ENCODE data around the gene MOSPD3. TPM values are rescaled to one million over a fixed set of nuclear protein-coding genes. Genes with fewer than 3 reads are reported as not detected.
A peak's percentile ranks its signal among the peaks of the same experiment; 100 is the strongest.
"Not testable (repeated sequence)": the region's sequence is repeated elsewhere in the genome, so short reads cannot be mapped to it uniquely, and the experiment has no call there.

Gene MOSPD3, protein sequence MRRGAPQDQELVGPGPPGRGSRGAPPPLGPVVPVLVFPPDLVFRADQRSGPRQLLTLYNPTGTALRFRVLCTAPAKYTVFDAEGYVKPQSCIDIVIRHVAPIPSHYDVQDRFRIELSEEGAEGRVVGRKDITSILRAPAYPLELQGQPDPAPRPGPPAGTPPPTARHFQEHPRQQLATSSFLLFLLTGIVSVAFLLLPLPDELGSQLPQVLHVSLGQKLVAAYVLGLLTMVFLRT
- 10 to 100 TPM; 11.0 to 13.3 TPM for total RNA-seq
- long read RNA-seq, partial matches to known transcripts: 0 of 1 reads
- long read RNA-seq, other reads (novel, unspliced or antisense): 0 of 1 reads

DNA sequence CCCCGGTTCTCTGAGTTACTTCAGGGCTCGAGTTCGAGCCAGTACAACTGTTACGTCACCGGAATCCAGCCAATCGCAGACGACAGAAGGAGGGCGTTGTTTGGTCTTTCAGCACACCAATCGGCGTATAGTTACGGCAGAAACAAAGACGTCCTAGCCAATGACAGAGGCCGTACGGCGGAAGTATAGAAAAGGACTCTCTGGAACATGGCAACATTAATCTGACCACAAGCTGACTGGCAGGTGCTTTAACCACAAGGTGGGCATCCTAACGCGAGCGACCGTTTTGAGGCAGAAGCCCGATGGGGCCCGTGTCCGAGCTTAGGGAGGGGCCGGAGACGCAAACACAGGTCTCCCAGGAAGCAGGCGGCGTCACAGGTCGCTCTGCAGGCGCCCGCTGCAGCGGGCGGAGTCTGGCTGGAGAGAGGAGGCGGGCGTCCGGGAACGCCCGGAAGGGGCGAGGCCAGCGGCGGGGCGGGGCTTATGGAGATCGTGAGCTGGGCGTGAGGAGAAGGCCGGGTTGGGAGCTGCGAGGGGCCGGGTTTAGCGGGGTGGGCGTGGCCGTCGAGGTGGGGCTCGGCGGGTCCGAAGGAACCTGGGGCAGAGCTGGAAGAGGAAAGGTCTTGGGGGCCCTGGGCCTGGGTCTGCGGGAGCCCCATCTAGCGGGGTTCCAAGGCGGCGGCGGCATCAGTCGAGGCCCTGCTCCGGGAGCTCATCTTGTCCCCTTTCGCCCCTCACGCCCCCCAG lies at the start of gene MOSPD3:
TSS of gene MOSPD3 (plus strand) at position 558 of the 747 bp plus-strand sequence. CDS start 252 bp downstream, outside the sequence.
- DNase-seq: peak; percentile 98
- ATAC-seq: peak; percentile 98 to 99
- intact Hi-C loops (cut with DNase I): loop anchor here in 1 of 2 donors (5.0 kb wide), 1 partner anchor 65 kb away; no protein-coding TSS in a partner anchor

DNA sequence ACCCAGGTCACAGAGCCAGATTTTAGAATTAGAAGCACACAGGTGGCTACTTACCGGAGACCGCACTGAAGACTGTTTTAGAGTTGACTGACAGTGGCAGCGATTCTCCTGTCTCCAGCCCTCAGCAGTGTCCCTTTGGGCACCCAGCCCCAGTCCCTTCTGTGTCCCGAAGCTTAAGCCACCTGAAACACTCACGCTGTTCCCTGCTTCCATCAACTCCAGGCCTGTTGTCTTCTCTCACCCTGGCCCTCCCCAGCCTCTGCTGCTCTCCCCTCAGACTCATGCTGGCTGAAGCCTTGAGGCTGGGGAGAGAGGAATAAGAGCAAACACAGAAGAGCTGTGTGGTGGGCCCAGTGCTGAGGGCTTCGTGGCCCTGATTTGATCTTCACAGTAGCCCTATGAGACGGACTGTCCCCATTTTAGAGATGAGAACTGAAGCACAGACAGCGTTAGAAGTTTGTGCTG lies 49.2 kb upstream of the MOSPD3 start:
- DNase-seq (no peak), ATAC-seq (no peak)
- intact Hi-C loops (cut with DNase I): loop anchor here (5.0 kb wide), 2 partner anchors 91 to 129 kb away; partner anchors contain the start of gene GIGYF1 (in 1 of the 2)

DNA sequence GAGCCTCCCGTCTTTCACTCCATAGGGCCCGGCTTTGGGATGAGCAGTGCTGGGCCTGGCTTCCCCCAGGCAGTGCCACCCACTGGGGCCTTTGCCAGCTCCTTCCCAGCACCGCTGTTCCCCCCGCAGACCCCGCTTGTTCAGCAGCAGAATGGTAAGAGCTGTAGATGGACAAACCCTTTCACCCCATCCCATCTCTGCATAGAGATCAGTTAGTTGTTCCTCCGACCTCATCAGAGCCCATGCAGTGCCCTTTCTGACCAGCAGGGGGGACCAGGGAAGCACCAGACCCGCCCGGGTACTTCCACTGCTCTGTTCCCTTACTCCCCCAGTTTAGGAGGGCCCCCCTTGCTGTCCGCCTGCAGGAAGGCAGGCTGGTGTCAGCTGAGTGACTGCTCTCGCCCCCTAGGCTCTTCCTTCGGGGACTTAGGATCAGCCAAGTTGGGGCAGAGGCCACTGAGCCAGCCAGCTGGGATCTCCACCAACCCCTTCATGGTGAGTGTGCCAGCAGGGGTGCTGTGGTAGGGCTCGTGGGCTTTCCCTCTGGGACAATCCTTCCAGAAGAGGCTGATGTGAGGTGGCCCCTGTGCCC lies 48.4 kb upstream of the MOSPD3 start:
- DNase-seq (peak; percentile 86), ATAC-seq (peak; percentile 62 to 70)
- intact Hi-C loops (cut with DNase I): loop anchor here (5.0 kb wide), 2 partner anchors 92 to 128 kb away; partner anchors contain the start of gene GIGYF1 (in 1 of the 2)

DNA sequence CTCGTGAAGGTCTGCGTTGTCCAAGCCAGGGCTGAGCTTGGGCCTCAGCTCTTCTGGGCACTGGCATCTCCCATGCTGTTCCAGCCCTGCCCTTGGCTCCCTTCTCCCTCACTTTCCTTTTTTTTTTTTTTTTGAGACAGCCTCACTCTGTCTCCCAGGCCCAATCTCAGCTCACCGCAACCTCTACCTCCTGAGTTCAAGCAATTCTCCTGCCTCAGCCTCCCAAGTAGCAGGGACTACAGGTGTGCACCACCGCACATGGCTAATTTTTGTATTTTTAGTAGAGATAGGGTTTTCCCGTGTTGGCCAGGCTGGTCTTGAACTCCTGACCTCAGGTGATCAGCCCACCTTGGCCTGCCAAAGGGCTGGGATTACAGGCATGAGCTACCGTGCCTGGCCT lies 47.9 kb upstream of the MOSPD3 start:
- not testable (repeated sequence) for ATAC-seq, DNase-seq
- intact Hi-C loops (cut with DNase I): loop anchor here (5.0 kb wide), 2 partner anchors 92 to 128 kb away; partner anchors contain the start of gene GIGYF1 (in 1 of the 2)

DNA sequence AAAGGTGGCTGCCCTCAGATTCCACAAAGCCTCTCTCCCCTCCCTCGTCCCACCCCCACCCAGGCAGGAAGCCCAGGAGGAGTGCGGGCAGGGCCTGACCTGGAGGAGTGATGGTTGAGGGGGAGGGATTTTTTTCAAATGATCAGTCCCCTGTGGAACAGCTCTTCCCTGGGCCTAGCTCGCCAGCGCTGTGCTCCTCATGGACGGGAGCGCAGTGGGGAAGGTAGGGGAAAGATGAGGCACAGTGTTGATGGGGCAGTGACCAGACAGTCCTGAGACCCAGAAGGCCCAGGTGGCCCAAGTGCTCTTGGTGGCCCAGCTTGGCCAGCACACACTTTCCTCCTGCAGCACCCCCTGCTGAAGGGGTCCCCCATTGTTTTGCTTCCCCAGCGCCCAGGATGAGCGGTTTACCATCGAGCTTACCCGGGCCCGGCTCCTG lies 47.2 kb upstream of the MOSPD3 start:
- ATAC-seq (no peak), DNase-seq (no peak)
- intact Hi-C loops (cut with DNase I): no loop called here

DNA sequence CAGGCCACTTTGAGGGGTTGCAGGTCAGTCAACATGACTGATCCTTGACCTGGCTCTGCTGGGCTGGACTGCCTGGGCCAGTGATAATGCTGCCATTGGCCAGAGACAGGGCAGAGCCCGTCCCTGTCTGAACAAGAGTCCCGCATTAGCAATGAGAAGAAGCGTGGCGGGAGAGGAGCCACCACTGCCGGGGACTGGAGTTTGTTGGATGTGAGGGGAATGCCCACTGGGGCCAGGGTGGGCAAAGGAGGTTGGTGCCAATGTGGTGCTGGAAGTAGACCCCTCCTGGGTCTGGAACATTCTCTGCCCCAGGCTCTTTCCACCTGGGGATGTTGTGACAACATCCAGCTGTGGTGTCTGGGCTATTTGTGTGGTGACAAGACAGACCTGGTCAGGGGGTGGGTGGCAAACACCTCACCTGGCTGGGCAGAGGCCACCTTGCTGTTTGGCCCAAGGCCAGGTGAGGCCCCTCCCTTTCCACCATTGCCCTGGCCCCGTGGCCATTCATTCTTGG lies 46.3 kb upstream of the MOSPD3 start:
- intact Hi-C loops (cut with DNase I): no loop called here
- no peak for DNase-seq
- ATAC-seq: no peak

DNA sequence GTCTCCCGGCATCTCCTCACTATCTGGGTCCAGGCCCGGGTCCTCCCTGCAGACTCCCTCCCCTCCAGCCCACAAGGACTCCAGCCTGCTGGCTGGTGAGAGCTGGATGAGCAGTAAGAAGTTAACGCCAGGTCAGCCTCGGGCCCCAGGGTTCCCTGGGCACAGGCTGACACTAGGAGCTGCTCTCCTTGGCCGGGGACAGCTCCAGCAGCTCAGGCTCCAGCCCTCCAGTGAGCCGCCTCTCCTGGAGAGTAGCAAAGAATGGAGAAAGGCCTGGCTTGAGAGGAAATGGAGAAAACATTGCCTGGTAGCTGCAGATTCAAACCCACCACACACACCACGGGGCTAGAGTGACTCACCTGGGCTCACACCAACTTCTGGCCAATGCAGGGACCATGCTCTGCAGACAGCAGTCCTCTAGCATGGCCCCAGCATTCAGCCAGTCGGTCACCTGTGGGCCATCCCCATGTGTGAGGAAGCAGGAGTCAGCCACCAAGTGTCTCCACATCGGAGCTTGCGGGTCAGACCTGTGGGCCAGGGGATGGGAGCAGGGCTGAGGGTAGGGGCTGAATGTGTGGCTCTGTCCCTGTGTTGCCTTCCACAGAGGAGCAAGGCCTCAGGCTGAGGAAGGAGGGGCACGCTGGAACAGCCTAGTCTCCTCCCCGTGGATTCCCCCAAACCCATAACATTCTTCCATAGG lies 45.2 kb upstream of the MOSPD3 start:
- intact Hi-C loops (cut with DNase I): no loop called here
- no peak for DNase-seq
- ATAC-seq: no peak

DNA sequence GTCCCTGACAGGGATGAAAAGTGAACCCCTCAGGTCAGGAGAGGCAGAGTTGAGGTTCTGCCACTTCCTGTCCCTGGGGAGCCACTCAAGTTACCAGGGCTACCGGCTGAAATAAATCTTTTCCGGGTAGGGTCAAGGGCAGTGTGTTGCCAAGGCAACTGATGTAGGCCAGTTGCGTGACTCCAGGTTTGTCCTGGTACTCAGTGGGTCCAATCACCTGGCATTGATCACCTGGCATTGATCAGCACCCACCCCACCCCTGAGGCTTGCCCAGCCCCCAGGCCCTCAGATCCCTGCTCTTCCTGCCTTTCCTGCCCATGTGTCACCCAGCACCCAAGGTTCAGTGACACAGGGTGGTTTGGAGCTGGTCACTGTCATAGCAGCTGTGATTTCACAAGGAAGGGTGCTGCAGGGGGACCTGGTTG lies 44.6 kb upstream of the MOSPD3 start:
- no peak for ATAC-seq
- intact Hi-C loops (cut with DNase I): no loop called here
- no peak for DNase-seq

DNA sequence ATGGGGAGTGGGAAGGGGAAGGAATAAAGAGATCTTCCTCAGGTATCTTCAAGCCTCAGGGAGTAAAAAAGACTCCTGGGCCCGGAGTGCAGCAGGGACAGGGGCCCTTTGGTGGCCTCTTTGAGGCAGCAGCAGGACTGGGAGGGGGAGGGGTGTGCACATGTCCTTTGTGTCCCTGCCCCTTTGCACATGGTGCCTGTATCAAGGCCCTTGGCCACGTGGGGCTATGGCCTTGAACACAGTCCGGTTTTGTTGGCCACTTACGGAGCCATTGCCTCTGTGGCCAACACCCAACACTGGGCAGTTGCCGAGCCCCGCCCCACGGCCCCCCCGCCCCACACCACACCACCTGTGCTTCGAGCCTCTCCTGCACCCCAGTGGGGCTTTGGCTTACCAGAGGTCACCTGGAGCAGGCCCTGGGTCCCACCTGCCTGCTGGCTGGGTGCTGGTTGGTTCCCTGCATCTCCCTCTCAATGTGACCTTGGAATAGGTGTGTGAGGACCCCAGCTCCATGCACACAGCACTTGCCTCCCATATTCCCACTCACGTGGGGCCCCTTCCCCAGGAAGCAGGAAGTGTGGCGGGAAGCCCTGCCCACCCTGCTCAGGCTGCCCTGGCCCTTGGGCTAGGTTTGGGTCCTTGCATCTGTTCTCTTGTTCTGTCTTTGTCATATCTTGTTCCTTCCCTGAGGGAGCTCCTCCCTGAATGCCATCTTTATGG lies 44.0 kb upstream of the MOSPD3 start:
- ATAC-seq (no peak), DNase-seq (no peak)
- intact Hi-C loops (cut with DNase I): no loop called here

DNA sequence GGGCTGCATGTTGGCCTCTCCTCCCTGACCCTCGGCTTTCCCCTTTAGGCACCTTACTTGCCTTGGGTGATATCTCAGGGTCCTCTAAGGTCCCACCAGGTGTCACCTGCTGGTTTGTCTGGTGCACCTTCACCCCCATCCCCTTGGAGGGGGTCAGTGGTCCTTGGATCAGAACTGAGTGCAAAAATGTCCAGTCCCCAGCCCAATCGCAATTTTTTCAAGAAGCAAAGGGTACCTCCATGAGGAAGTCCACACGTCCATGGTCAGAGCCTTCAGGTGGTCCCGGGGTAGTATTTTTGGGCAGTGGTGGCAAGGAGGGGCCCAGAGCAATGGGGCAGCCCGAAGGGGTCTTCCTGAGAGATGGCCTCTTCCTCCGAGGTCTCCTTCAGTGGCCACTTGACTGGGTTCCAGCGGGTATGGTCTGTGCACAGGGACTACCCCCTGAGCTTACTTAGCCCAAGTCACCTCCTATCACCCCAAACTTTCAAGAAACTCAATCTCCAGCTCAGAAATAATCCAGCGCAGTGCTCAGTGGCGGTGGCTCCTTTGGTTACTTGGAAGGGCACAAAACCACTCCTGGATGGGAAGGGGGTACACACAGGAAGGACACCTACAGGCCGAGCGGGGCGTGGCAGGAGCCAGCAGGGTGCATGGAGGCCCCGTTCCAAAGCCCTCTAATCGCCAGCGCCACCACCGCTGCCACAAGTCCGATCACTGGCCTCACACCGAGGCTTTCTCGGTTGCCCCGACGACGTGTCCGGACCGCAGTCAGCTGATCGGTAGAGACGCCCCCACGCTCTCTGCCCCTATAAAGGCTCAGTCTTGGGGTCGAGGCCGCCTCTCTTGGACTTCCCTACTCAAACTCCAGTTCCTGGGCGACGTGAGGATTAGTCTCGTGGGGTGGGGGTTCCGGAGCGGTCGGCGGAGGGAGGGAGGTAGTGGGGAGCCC lies 43.2 kb upstream of the MOSPD3 start:
- DNase-seq (peak; percentile 61), ATAC-seq (peak; percentile 24 to 39)
- intact Hi-C loops (cut with DNase I): no loop called here

DNA sequence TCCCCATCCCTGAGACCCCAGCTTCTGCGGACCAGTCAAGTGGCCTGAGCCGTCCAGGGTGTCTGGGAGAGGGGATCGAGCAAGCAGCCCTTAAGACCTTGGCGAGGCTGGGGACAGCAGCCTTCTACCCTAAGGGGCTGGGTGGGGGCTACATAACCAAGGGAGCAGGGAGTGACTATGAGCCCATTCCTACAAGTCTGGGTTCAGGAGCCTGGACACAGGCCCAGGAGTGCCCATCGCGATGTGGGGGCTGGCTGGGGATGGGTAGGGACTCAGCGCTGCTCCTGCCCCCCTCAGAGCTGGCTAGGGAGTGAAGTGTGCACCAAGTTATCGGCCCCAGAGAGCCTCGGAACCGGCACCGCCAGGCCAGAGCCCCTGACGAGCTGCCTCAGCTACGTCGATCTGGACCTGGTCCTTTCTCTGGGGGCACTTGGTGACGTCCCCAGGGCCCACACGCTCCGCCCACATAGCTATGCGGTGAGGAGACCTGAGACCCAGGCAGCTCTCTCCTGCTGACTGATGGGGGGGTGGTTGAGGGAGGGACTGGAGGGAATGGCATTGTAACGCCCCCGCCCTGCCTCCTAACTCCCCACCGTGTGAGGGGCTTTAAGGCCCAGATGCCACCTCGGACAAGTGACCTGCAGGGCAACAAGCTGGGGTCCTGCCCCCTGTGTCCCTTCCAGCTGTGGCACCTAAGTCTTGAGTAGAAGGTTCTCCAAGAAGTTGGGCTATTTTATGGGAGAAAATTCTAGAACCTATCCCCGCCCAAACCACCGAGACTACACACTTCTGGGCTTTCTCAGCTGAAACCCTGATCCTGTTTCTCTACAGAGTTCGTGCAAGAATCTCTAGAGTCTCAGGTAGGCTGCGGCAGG lies 41.1 kb upstream of the MOSPD3 start:
- DNase-seq (no peak), ATAC-seq (no peak)
- intact Hi-C loops (cut with DNase I): loop anchor here in 1 of 2 donors (10.0 kb wide), 1 partner anchor 114 kb away; no protein-coding TSS in a partner anchor

DNA sequence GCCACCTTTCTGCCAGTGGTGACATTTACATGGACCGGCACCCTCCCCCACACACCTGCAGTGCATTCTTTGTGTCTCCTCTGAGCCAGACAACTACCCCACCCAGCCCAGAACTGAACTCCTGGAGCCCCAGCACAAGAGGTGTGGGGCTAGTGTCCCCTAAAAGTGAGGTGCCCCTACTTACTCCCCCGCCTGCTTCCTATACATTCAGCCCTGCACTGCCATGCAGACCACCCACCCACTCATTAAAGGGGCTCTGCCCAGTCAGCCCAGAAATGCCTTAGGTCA lies 40.6 kb upstream of the MOSPD3 start:
- no peak for DNase-seq
- ATAC-seq: no peak
- intact Hi-C loops (cut with DNase I): loop anchor here in 1 of 2 donors (10.0 kb wide), 1 partner anchor 113 kb away; no protein-coding TSS in a partner anchor

DNA sequence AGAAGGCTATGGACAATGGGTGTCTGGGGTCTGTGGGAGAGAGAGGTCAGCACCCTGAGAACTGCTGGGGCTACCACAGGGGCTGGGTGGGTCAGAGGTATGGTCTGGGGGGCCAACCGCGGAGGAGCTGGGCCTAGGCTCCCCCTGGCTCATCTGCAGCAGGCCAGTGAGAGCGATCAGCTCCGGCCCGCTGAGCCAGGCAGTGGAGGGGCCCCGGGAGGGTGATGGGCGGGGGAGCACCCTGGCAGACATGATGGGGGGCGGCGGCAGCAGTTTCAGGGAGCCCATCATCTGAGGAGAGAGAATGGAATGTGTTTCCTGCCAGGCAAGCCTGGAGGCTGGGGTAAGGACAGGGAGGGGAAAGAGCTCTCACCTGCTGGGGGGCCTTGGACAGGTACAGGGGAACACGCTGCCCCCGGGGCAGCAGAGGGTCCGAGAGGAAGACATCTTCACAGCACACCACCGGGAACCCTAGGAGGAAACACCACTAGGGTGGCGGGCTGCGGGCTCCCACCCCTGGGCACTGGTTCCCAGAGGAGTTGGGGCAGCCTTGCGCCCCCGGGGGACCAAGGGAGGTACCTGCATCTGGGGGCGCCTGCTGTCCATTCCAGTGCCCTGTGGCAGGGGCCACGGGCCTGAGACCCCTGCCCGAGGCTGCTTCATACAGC lies 39.9 kb upstream of the MOSPD3 start:
- intact Hi-C loops (cut with DNase I): loop anchor here in 1 of 2 donors (10.0 kb wide), 1 partner anchor 112 kb away; no protein-coding TSS in a partner anchor
- ATAC-seq (no peak), DNase-seq (no peak)

DNA sequence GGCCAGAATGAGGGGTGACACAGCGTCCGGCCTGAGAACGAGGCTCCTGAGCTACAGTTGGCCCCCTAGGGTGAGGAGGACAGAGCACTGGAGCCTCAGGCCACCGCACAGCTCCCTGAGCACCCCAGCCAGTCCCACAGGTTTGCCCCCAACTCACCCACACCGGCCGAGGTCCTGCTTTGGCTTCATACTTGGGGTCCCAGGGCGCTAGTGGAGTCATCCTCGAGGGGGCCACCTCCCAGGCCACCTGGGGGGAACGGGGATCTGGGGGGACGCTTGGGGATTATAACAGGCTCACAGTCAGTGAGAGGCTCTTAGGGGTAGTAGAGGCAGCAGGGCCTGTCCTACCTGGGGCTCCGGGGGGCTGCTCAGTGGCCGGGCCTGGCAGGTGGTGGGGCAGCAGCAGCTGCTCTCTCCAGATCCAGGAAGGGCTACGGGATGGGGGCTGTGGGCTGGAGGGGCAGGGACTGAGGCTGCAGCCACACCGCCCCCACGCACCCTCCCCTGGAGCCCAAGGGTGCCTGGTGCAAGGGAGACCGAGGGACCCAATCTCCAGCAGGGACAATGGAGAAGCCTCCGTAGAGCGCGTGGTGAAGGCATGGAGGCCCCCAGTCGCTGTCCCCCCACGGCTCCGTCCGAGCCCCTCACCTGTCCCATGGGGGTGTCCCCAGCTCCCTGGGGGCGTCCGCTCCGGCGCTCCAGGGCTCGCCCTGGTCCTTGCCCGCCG lies 39.2 kb upstream of the MOSPD3 start:
- intact Hi-C loops (cut with DNase I): loop anchor here in 1 of 2 donors (10.0 kb wide), 1 partner anchor 112 kb away; no protein-coding TSS in a partner anchor
- ATAC-seq (no peak), DNase-seq (no peak)

Measured in left cardiac atrium (tissue), 4 donors.